WI38 (cell line): ENCODE data around the gene THUMPD1.
A peak's percentile ranks its signal among the peaks of the same experiment; 100 is the strongest.

Source experiments
- H3K4me3 ChIP-seq: 2 replicates; pipeline ENCODE4 v1.5.1; 2011; ENCODE audit warnings: low read depth, mild to moderate bottlenecking, control low read depth, low read length
- TF ChIP-seq, protein P1 (sequence below): IDR thresholded peaks from 2 replicates; pipeline ENCODE4 v1.5.1; 2012; ENCODE audit warnings: low read depth, mild to moderate bottlenecking, control low read depth, low read length

Gene THUMPD1

DNA sequence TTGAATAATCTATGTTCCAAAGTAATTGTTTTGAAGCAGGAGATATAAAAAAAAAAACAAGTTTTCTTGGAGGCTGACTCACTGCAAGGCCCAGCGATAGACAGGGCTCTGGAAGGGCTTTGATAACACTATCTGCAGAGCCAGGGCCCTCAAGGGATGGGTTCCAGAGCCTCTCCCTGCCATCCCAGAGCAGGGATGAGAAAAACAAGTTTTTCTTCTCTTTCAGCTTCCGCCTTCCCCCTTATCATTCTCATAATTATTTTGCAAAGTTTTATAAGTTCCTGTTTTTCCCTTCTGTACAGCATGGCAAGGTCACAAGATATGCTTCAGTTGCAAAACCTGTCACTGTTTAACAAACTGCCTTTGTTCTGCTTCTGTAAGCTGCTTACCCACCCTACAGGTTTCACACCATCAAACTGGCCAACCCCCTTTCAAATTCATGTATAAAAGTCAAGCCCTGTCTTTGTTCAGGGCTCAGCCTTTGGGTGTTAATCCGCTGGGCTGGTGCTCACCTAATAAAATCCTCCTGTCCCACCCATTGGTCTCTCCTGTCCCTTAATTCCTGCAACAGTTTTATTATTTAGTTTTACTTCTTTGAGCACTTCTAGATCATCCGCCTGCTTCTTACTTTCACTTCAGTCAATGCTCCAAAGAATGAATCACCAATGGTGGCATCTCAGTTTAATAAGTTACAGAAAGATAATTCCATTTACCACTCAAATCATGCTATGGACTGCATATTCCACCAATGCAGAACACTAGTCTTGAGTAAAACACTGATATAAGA is 5.6 kb upstream of the THUMPD1 start:
- no peak overlapping the region for H3K4me3 ChIP-seq
- TF ChIP-seq, protein P1, sequence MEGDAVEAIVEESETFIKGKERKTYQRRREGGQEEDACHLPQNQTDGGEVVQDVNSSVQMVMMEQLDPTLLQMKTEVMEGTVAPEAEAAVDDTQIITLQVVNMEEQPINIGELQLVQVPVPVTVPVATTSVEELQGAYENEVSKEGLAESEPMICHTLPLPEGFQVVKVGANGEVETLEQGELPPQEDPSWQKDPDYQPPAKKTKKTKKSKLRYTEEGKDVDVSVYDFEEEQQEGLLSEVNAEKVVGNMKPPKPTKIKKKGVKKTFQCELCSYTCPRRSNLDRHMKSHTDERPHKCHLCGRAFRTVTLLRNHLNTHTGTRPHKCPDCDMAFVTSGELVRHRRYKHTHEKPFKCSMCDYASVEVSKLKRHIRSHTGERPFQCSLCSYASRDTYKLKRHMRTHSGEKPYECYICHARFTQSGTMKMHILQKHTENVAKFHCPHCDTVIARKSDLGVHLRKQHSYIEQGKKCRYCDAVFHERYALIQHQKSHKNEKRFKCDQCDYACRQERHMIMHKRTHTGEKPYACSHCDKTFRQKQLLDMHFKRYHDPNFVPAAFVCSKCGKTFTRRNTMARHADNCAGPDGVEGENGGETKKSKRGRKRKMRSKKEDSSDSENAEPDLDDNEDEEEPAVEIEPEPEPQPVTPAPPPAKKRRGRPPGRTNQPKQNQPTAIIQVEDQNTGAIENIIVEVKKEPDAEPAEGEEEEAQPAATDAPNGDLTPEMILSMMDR: no peak

- no peak overlapping the region for H3K4me3 ChIP-seq
These were observed 4.8 kb upstream of the THUMPD1 start for GRCh38 chr16:20746461-20746860.

DNA sequence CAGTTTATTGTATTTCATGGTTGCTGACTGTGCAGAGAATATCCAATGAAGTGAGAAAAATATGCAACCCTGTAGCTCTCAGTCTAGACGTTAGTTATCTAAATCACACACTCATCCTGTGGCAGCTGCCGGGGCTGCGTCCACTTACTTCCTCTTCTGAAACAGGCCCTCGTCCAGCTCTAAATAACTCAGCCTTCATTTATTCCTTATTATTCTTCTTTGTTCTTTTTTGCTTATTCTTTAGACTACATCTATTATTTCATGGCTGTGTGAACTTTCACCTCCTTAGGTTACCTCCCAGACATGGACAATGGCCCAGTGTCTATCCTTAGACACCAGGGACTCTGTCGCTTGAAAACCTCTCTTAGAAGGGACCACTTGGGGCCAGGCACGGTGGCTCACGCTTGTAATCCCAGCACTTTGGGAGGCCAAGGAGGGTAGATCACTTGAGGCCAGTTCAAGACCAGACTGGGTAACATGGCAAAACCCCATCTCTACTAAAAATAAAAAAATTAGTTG is 3.4 kb upstream of the THUMPD1 start:
- TF ChIP-seq, protein P1: no peak
- H3K4me3 ChIP-seq: no peak overlapping the region

More at GRCh38 chr16:20746461-20746860, 4.8 kb upstream of the THUMPD1 start:
- TF ChIP-seq, protein P1: no peak

GRCh38 chr16:20743591-20743990 is 2.0 kb upstream of the THUMPD1 start:
- TF ChIP-seq, protein P1: no peak
- no peak overlapping the region for H3K4me3 ChIP-seq

GRCh38 chr16:20740901-20741521 is 607 bp downstream of the THUMPD1 start:
- H3K4me3 ChIP-seq: peak overlapping the region; percentile 98
- TF ChIP-seq, protein P1: no peak

- TF ChIP-seq, protein P1: 0 out of 2 replicates have a peak, but pooled peaks have one; percentile 28
These were observed 1.4 kb downstream of the THUMPD1 start for GRCh38 chr16:20740007-20740883.

More at GRCh38 chr16:20740007-20740883, 1.4 kb downstream of the THUMPD1 start:
- peak overlapping the region; percentile 98 for H3K4me3 ChIP-seq
